ENCODE data around the gene KAZN.

- TF ChIP-seq REST (tag by site-specific recombination; IDR thresholded peaks at IDR 0.05) = no peak
- TF ChIP-seq ZNF768 (tag by site-specific recombination; IDR thresholded peaks at IDR 0.05) = no peak
- TF ChIP-seq ZBTB7A (tag by site-specific recombination; IDR thresholded peaks at IDR 0.05; ENCODE audit: low read depth) = no peak
- no peak for TF ChIP-seq CTCF (tag by site-specific recombination; IDR thresholded peaks at IDR 0.05)
- no peak for TF ChIP-seq ZNF18 (tag by site-specific recombination; IDR thresholded peaks at IDR 0.05)
Measured at GRCh38 chr1:15047237-15047636, 448.8 kb downstream of the KAZN start.

Measured in HEK293 (cell line).